Activated CD4-positive, alpha-beta T cell treated with anti-CD3 and anti-CD28 coated beads, Interleukin-2, amount 10 ng/mL, durations not matched to agents 24 days and 14 days (primary cell): ENCODE measurements around the gene KRT16. TPM values are rescaled to one million over a fixed set of nuclear protein-coding genes. Genes with fewer than 3 reads are reported as not detected.
"Not testable (repeated sequence)": the region's sequence is repeated elsewhere in the genome, so short reads cannot be mapped to it uniquely, and the experiment has no call there.

Source experiments
- DNase-seq: peaks from one replicate; pipeline ENCODE4 v3.0.0; 2022
- H3K27ac Mint-ChIP-seq: one replicate; pipeline ENCODE4 v1.8.0; 2022; ENCODE audit warnings: mild to moderate bottlenecking, mixed read lengths
- H3K27me3 Mint-ChIP-seq: one replicate; pipeline ENCODE4 v1.8.0; 2022; ENCODE audit warnings: mixed read lengths
- H3K36me3 Mint-ChIP-seq: one replicate; pipeline ENCODE4 v1.8.0; 2022; ENCODE audit warnings: low read depth, mild to moderate bottlenecking, mixed read lengths
- H3K4me1 Mint-ChIP-seq: one replicate; pipeline ENCODE4 v1.8.0; 2021; ENCODE audit warnings: mixed read lengths
- H3K4me3 Mint-ChIP-seq: one replicate; pipeline ENCODE4 v1.8.0; 2022; ENCODE audit warnings: mild to moderate bottlenecking, moderate library complexity, mixed read lengths
- H3K9me3 Mint-ChIP-seq: one replicate; pipeline ENCODE4 v1.8.0; 2021; ENCODE audit warnings: mixed read lengths
- intact Hi-C: fragments of 100-400 bp; cut with micrococcal nuclease; formaldehyde crosslinking; loops from one replicate; pipeline ENCODE4 v1.15.1; 2023
- total RNA-seq: library from RNA; stranded (reverse); gene quantifications from 2 replicates; pipeline ENCODE4 v1.2.3, GENCODE V29; 2022

KRT16 gene
- total RNA-seq, 1 donor from 2014 or later: not detected

DNA sequence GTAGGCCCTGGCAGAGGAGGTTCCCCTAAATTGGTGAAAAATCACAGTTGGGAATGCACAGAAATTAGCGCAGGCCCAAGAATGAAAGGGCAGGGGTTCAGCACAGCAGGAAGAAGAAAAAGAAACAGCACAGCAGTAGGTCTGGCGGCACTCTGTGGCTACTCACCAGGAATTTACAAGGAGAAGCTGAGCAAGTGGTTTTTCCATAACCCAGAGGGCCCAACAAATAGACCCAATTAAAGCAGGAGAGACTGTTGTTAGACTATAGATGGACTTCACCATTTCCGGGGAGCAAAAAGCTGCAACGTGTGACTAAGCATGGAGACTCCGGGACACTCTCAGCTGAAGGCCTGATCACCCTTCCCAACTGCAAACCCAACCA is 14.3 kb upstream of the KRT16 start:
- H3K27ac Mint-ChIP-seq, H3K4me1 Mint-ChIP-seq, H3K36me3 Mint-ChIP-seq, H3K4me3 Mint-ChIP-seq, DNase-seq, H3K9me3 Mint-ChIP-seq, H3K27me3 Mint-ChIP-seq, intact Hi-C loops: not testable (repeated sequence)

DNA sequence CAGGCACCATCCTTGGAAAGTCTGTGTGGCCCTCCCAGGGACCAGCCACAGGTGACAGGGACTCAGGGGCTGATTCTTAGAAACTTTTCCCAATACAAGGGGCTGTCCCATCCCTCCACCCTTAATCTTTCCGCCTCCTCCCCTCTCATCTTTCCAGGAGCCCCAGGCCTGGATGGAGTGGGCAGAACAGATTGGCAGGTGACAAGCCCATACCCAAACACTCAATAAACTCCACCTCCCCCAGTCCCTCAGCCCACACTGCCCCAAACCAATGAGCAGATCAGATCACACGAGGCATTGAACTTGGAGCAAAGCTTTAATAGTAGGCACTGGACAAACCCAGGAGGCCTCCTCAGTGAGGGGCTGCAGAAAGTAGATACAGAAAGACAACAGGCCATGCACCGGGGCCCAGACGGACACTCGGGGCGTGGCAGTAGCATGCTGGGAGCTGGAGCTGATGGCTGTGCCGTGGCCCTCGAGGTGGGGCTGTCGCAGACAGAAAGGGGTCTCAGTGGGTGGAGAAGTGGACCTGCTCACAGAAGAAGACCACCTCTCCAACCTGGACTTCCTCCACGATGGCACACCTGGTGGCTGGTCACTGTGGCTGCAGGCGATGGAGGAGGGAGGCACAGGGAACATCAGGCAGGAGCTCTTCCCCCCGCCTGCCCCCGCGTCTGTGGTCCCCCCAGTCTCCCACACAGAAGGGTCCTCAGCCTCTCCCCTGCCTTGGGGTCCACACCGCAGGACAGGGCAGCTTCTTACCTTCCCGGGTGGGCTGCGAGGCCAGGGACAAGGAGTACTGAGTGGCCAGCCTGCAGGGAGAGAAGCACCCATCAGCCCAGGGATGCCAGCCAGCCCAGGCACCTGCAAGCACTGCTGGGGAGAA is 13.7 kb upstream of the KRT16 start:
- DNase-seq, H3K27me3 Mint-ChIP-seq, H3K4me1 Mint-ChIP-seq, H3K27ac Mint-ChIP-seq, intact Hi-C loops, H3K9me3 Mint-ChIP-seq, H3K36me3 Mint-ChIP-seq, H3K4me3 Mint-ChIP-seq: not testable (repeated sequence)

DNA sequence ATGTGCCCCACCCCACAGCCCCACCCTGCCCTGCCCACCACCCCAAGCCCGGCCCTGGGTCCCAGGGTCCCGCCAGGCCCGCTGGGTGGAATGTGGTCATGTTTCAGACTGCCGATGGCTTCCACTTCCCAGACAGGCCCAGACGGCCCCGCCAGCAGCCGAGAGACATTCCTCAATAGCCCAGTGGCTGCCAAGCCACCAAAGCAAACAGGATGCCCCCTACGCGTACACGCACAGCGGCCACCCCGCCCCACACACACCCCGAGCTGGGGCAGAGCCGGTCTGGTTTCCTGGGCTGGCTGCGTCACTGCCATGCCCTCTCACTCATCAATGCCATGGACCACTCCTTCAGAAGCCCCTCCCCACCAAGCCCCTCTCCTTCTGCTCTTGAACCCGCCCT is 13.0 kb upstream of the KRT16 start:
- no peaks in the 10 kb centered on the region for H3K36me3 Mint-ChIP-seq
- H3K27ac Mint-ChIP-seq: no peak overlapping the region

DNA sequence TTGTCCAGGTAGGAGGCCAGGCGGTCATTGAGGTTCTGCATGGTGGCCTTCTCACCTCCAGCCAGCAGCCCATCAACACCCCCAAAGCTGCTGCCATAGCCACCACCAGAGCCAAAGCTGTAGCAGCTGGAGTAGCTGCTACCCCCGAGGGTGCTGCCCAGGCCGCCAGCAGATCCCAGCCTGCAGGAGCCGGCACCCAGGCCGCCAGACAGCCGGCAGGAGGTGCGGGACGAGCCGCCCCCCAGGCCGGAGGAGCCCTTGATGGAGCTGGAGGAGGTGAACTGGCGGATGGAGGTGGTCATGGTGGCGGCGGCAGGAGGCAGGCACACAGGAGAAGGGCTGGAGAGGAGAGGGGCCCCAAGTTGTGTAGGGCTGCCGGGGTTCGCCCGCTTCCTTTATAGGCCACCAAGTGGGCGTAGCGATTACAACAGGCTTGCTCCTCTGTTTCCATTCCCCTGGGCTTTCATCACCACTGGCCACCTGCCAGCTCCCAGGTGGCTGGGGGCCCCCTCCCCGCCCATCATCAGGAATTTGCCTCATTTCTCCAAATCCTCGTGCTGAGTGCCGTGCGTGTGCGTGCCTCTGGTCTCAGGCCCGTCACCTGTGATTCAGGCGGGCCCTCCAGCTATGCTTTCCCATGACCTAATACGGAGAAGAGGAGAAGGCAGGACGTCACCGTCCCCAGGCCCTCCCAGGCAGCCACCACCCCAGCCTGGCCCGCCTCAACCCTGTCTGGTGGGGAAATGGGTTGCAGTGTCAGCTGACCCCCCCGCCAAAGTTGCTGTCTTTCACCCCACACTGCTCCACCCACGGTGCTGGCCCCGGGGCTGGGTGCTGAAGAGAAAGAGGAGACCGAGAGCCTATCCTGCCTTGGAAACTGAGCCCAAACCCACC is 11.9 kb upstream of the KRT16 start, which contains the start of gene KRT17:
KRT17 (minus strand) TSS at position 368 of the 894 bp plus-strand sequence; CDS start at position 302, 66 bp downstream.
- no peaks in the 10 kb centered on the region for H3K4me1 Mint-ChIP-seq

More for the DNA sequence above, 13.0 kb upstream of the KRT16 start:
- H3K9me3 Mint-ChIP-seq: no peaks in the 10 kb centered on the region
- H3K4me3 Mint-ChIP-seq: no peak overlapping the region
- H3K4me1 Mint-ChIP-seq: no peaks in the 10 kb centered on the region
- DNase-seq: no peak
- intact Hi-C loops: no loop called here
- H3K27me3 Mint-ChIP-seq: no peaks in the 10 kb centered on the region

DNA sequence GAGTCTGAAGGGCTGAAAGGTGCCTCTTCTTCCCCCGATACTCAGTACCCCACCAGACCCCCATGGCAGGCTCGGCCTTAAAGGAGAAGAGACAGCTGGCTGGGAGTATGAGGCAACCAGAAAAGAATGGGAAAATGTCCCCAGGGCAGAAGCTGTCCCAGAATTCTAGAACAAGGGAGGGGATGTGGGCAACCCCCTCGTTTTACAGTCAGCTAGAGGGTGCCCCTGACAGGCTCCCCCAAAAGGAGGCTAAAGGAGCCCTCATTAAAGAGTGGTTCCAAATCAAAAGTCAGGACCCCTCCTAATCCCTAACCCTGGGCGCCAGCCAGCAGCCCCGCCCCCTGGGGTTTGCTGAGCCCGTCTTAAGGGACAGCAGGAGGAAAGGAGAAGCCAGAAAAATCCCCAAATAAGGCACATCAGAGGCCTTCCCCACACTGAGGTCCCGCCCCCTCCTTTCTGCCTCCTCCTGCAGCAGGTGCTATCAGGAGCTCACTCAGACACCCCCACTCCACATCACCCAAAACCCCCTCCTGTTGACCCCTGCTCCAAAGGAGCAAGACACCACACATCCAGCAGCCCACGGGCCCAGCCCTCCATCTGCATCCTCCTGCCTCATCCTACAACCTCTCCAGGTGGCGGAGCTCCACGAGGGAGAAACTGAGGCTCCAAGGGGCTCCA is 10.8 kb upstream of the KRT16 start:
- H3K27me3 Mint-ChIP-seq, H3K27ac Mint-ChIP-seq, intact Hi-C loops: not testable (repeated sequence)

More for the DNA sequence above, 11.9 kb upstream of the KRT16 start, which contains the start of gene KRT17:
- no peak within 1 kb of the TSS for H3K4me3 Mint-ChIP-seq
- no peaks in the 10 kb centered on the region for H3K36me3 Mint-ChIP-seq
- no peaks in the 10 kb centered on the region for H3K9me3 Mint-ChIP-seq
- no peaks in the 10 kb centered on the region for H3K27me3 Mint-ChIP-seq
- no peak within 1 kb of the TSS for H3K27ac Mint-ChIP-seq
- intact Hi-C loops: no loop called here
- no peak for DNase-seq

DNA sequence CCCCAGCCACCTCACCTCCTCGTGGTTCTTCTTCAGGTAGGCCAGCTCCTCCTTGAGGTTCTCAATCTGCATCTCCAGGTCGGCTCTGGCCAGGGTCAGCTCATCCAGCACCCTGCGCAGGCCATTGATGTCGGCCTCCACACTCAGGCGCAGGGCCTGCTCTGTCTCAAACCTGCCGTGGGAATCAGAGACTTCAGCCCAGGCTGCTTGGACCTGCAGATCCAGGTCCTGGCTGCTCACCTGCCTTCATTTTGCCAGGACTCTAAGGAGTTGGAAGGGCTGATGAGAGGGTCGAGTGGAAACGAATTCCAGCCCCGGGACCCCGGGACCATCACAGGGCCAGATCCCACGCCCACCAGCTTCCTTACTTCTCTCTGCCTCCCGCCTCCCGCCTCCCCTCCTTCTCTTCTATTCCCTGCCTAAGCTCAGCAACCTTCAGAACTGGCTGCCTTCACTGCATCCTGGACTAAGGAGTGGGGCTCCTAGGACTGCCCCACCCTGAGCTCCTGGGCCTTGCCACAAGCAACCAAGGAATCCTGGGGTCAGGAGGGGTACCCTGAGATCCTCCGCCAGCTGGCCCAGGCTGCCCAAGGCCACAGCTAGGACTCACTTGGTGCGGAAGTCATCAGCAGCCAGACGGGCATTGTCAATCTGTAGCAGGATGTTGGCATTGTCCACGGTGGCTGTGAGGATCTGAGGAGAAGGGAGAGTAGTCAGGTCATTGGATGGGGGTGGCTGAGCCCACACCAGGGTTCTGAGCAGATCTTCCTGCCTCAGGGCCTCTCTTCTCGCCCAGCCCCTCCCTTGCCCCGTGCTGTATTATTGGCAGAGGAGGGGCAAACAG is 10.0 kb upstream of the KRT16 start:
- DNase-seq, H3K4me3 Mint-ChIP-seq, intact Hi-C loops, H3K36me3 Mint-ChIP-seq, H3K4me1 Mint-ChIP-seq, H3K9me3 Mint-ChIP-seq, H3K27ac Mint-ChIP-seq, H3K27me3 Mint-ChIP-seq: not testable (repeated sequence)

More for the DNA sequence above, 10.8 kb upstream of the KRT16 start:
- H3K36me3 Mint-ChIP-seq, H3K4me1 Mint-ChIP-seq, H3K4me3 Mint-ChIP-seq, DNase-seq, H3K9me3 Mint-ChIP-seq: not testable (repeated sequence)

DNA sequence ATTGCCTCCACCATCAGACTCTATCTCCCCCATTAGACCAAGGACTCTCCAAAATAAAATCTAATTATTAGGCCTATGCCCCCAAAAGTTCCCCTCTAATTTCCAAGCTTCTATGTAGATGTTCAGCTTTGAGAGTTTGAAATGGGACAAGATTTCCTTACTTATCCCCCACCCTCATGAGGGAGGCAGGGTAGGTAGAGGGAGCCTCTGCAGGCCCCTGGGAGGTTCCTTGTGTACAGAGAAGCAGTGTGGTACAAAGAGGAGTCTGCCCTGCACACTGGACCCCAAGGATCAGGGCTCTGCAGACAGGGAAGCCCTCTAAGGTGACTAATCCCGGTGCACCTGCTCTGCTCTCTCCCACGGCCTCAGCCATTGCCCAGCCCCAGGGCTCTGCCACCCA is 9.3 kb upstream of the KRT16 start:
- H3K9me3 Mint-ChIP-seq: no peaks in the 10 kb centered on the region
- no peak overlapping the region for H3K4me3 Mint-ChIP-seq
- H3K36me3 Mint-ChIP-seq: no peaks in the 10 kb centered on the region
- H3K27ac Mint-ChIP-seq: no peak overlapping the region
- H3K27me3 Mint-ChIP-seq: no peaks in the 10 kb centered on the region
- DNase-seq: no peak
- H3K4me1 Mint-ChIP-seq: no peaks in the 10 kb centered on the region
- intact Hi-C loops: no loop called here

DNA sequence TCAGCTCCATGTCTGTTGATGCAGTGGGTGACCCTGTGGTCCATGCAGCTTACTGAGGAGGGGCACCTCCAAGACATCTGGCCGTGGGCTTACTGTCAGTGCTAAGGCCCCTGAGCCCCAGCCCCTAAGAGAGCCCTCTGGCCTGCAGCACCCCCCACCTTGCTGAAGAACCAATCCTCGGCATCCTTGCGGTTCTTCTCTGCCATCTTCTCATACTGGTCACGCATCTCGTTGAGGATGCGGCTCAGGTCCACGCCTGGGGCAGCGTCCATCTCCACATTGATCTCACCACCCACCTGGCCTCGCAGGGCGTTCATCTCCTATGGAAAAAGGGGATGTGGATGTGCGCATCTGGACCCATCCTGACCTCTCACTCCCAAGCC is 8.9 kb upstream of the KRT16 start:
- DNase-seq, intact Hi-C loops, H3K4me1 Mint-ChIP-seq, H3K4me3 Mint-ChIP-seq, H3K27ac Mint-ChIP-seq, H3K27me3 Mint-ChIP-seq, H3K9me3 Mint-ChIP-seq, H3K36me3 Mint-ChIP-seq: not testable (repeated sequence)

DNA sequence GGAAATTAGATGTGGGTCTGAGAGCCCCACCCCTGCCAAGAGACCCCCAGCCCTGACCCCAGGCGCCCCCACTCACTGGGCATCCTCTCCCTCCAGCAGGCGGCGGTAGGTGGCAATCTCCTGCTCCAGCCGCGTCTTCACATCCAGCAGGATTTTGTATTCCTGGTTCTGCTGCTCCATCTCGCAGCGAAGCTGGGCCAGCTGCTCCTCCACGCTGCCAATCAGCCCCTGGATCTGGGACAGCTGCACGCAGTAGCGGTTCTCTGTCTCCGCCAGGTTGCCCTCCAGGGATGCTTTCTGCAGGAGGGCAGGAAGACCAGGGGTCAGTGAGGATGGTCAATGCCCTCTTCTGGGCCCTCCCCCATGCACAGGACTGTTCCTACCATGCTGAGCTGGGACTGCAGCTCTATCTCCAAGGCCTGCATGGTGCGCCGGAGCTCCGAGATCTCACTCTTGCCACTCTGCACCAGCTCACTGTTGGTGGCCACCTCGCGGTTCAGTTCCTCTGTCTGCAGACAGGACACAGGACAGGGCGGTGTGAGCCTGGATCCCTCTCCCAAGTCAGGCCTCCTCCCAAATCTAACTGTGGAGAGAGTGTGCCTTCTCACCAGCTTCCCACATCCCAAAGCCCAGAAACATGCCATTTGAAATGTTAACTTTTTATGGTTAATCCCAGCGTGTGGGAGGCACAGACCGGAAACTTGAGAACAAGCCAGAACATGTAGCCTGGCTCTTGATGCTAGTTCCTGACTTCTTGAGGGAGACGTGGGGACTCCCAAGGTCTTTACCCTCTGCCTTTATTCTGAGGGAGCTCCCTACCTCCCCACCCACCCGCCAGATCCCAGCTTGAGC is 8.2 kb upstream of the KRT16 start:
- no peaks in the 10 kb centered on the region for H3K27me3 Mint-ChIP-seq
- no peaks in the 10 kb centered on the region for H3K9me3 Mint-ChIP-seq
- H3K36me3 Mint-ChIP-seq: no peaks in the 10 kb centered on the region
- no peak overlapping the region for H3K4me3 Mint-ChIP-seq
- intact Hi-C loops: no loop called here
- no peaks in the 10 kb centered on the region for H3K4me1 Mint-ChIP-seq
- H3K27ac Mint-ChIP-seq: no peak overlapping the region
- DNase-seq: no peak

DNA sequence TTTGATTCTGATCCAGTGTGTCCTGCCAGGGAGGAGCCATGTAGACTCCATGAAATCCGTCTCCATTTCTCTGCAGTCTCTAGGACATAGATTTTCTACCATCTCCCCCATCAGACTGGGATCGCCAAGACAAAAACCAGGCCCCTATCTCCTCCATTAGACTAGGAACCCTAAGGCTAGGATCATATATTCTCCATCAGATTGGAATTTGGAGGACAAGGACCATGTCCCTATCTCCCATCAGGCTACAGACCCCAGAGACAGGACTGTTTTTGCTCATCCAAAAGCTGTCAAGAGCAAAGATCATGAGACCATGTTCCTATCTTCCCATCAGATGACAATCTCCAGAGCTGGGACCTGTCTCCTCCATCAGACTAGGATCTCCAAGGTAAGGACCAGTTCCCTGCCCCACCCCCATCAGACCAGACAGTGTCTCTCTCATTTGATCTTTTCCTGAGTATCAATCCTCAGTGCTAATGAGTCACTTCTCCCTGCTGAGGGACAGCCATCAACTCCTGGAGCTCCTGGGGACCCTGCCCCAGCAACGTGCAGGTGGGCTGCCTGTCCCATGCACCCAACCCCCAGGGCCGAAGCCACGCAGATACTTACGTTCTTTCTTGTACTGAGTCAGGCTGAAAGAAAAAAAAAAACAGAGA is 7.5 kb upstream of the KRT16 start:
- H3K4me1 Mint-ChIP-seq, intact Hi-C loops, H3K9me3 Mint-ChIP-seq, H3K27me3 Mint-ChIP-seq, H3K27ac Mint-ChIP-seq, DNase-seq, H3K4me3 Mint-ChIP-seq, H3K36me3 Mint-ChIP-seq: not testable (repeated sequence)

DNA sequence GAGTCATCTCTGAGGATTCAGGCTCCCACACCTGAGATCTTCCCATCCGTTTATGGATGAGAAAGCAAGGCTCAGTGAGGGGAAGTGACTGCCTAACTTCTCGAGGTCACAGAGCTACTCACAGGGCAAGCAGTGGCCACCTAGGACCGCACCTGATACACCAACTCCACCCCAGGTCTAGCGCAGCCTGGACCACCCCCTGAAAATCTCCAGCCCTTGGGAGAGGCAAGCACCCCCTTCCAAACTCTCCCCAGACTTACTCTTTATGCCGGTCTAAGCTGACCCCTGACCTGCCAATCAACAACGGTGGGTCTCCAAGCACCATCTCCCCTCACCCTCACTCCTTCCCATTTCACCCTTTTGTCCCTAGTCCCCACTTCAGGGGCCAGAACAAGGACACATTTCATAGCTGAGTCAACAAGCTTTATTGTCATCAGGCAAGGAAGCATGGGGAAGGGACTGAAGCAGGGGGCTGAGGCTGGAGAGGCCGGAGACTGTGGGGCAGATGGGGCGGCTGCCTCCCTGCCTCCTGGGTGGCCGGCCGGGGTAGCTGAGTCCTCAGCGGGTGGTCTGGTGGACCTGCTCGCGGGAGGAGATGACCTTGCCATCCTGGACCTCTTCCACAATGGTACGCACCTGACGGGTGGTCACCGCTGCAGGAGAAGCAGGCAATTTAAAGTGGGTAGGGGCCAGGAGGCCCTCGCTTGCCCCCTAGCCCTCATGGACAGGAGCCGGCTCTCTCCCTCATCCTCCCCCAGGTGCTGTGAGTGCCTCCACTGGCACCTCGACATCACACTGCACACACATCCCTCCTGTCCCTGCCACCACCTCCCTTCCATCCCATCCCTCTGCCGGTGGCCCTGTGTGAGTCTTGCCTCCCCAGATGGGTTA is 6.7 kb upstream of the KRT16 start:
- Mint-ChIP-seq H3K4me3 (no peak overlapping the region), H3K9me3 (no peaks in the 10 kb centered on the region), H3K27ac (no peak overlapping the region), H3K4me1 (no peaks in the 10 kb centered on the region), H3K36me3 (no peaks in the 10 kb centered on the region), H3K27me3 (no peaks in the 10 kb centered on the region)
- intact Hi-C loops: no loop called here
- DNase-seq: no peak
